IPS DF 4.7 (cell line): Measurements from ENCODE around the gene POLA1.

ENCODE experiments used
- DNase-seq: peaks from one replicate; pipeline ENCODE4 v3.0.0-alpha.2; 2013; ENCODE audit warnings: low spot score; ENCODE audit errors: extremely low read depth

POLA1 gene

GRCh38 chrX:25007059-25008053 lies 313.6 kb downstream of the POLA1 start:
- no peak for DNase-seq

GRCh38 chrX:25009407-25009806 lies 315.7 kb downstream of the POLA1 start:
- no peak for DNase-seq

- no peak for DNase-seq
Observed at GRCh38 chrX:25010784-25011588, 317.3 kb downstream of the POLA1 start.

- DNase-seq: no peak
Observed at GRCh38 chrX:25011589-25012432, 318.1 kb downstream of the POLA1 start.

GRCh38 chrX:25012433-25012735 lies 318.7 kb downstream of the POLA1 start:
- DNase-seq: no peak

GRCh38 chrX:25012793-25013631 lies 319.3 kb downstream of the POLA1 start:
- no peak for DNase-seq

GRCh38 chrX:25013632-25014365 lies 320.1 kb downstream of the POLA1 start:
- no peak for DNase-seq

GRCh38 chrX:25014366-25014838 lies 320.7 kb downstream of the POLA1 start:
- DNase-seq: no peak

GRCh38 chrX:25015486-25016360 lies 322.0 kb downstream of the POLA1 start, which contains the start of gene ARX:
Gene ARX (minus strand): TSS chrX:25015965. CDS start chrX:25015737, 228 bp downstream.
- no peak for DNase-seq

- DNase-seq: no peak
Observed at GRCh38 chrX:25016361-25016671, 322.6 kb downstream of the POLA1 start.

- no peak for DNase-seq
Observed at GRCh38 chrX:25016938-25017598, 323.4 kb downstream of the POLA1 start.

GRCh38 chrX:25017667-25018247 lies 324.0 kb downstream of the POLA1 start:
- DNase-seq: no peak

- no peak for DNase-seq
Observed at GRCh38 chrX:25018682-25019081, 325.0 kb downstream of the POLA1 start.

- no peak for DNase-seq
Observed at GRCh38 chrX:25019707-25020390, 326.1 kb downstream of the POLA1 start.

- DNase-seq: no peak
Observed at GRCh38 chrX:25020391-25020904, 326.7 kb downstream of the POLA1 start.

- no peak for DNase-seq
Observed at GRCh38 chrX:25020905-25021449, 327.3 kb downstream of the POLA1 start.
